Mesodermal cell (in vitro differentiated cells): Measurements from ENCODE around the gene PHACTR1.
"Not testable (repeated sequence)": the region's sequence is repeated elsewhere in the genome, so short reads cannot be mapped to it uniquely, and the experiment has no call there.

Source experiments
- H3K27ac ChIP-seq: 2 replicates; pipeline ENCODE4 v1.7.0; 2013; ENCODE audit warnings: mild to moderate bottlenecking, low read depth, low read length, moderate library complexity; ENCODE audit not compliant: severe bottlenecking
- H3K36me3 ChIP-seq: 2 replicates; pipeline ENCODE4 v1.7.1; 2013; ENCODE audit warnings: mild to moderate bottlenecking, low read length, moderate library complexity; ENCODE audit not compliant: control insufficient read depth, insufficient read depth
- H3K4me1 ChIP-seq: one replicate; pipeline ENCODE4 v1.7.1; 2013; ENCODE audit warnings: mild to moderate bottlenecking, low read length; ENCODE audit not compliant: insufficient read depth, control insufficient read depth, poor library complexity, severe bottlenecking
- H3K4me3 ChIP-seq: 2 replicates; pipeline ENCODE4 v1.7.0; 2013; ENCODE audit warnings: low read length, control low read depth, mild to moderate bottlenecking; ENCODE audit not compliant: insufficient read depth, poor library complexity, severe bottlenecking; ENCODE audit errors: extremely low read depth
- H3K9me3 ChIP-seq: 2 replicates; pipeline ENCODE4 v1.7.1; 2013; ENCODE audit warnings: mild to moderate bottlenecking, low read length, moderate library complexity; ENCODE audit not compliant: control insufficient read depth
- WGBS, 2 experiments: methylation state at CpG; one replicate each; pipeline ENCODE4 v1.1.5; 2013; ENCODE audit warnings: missing lambda C conversion rate in 2 of 2; ENCODE audit not compliant: insufficient coverage in 2 of 2; 5-methylcytosine and 5-hydroxymethylcytosine counted together

The PHACTR1 gene

DNA sequence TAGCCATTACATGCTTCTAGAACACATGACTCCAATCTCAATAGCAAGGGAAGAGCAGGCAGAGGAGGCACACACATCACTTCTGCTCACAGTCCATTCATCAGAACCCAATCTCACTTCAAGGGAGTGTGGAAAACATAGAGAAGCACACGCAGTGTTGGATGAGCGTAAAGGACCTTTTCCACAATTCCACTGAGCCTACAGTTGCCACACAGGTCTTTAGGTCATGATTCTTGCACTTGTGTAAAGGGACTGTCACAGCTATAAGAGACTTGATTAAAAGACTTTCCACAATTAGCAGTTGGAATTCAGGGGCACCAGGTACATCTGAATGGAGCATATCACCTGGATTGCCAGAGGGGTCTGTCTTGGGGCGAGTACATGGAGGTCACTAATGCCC is 525.6 kb downstream of the PHACTR1 start:
- Histone ChIP-seq H3K4me3 (no peak overlapping the region), H3K9me3 (peaks cover 4% of the 10 kb centered on the region), H3K36me3 (no peaks in the 10 kb centered on the region), H3K4me1 (no peaks in the 10 kb centered on the region), H3K27ac (no peak overlapping the region)
- WGBS, 2 experiments = 100% methylated on average over 2 of the region's 3 CpGs; no CpG with 5 or more reads in 1 of the 2 experiments

DNA sequence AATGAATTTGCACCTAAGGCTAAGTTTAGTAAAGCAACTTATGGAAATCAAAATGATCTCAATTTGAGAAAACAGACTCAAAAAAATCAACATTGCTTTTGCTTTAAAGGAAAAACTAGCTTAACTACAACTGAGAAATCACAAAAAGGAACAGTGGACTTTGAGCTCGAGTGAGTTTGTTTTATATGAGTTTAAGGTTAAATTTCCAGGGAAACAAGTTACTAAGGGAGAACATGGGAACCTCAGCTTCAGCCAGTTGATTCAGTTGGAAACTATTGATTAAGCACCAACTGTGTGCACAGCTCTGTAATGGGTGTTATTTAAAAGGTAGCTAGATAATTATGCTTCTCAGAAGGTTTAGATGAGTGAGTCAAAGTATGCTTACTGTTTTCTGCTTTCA is 526.0 kb downstream of the PHACTR1 start:
- no peaks in the 10 kb centered on the region for H3K4me1 ChIP-seq
- WGBS, 2 experiments = 88 to 100% methylated on average over 1 of the region's 1 CpG
- H3K9me3 ChIP-seq = peaks cover 4% of the 10 kb centered on the region
- no peak overlapping the region for H3K27ac ChIP-seq
- H3K36me3 ChIP-seq = no peaks in the 10 kb centered on the region
- H3K4me3 ChIP-seq = no peak overlapping the region

DNA sequence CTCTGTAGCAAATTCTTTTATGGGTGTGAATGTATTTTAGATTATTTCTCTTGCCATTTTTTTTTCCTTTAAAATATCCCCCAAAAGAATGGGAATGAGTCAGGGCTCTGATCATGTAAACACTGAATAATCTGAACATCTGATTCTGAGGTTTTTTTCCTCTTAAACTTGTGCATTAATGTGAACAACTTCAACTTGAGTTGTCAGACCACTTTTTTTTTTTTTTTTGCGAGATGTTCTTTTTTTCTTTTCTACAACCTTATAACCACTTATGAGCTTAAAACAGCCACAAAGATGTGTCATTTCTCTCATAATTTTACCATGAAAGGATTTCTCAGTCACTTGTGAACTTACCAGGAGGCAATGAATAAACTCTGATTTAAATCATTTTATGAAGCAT is 526.5 kb downstream of the PHACTR1 start:
- no CpG with 5 or more reads among the region's 1 CpG for WGBS, 2 experiments
- Histone ChIP-seq H3K9me3 (peaks cover 4% of the 10 kb centered on the region), H3K4me1 (peaks cover 2% of the 10 kb centered on the region), H3K36me3 (no peaks in the 10 kb centered on the region), H3K27ac (no peak overlapping the region), H3K4me3 (no peak overlapping the region)

DNA sequence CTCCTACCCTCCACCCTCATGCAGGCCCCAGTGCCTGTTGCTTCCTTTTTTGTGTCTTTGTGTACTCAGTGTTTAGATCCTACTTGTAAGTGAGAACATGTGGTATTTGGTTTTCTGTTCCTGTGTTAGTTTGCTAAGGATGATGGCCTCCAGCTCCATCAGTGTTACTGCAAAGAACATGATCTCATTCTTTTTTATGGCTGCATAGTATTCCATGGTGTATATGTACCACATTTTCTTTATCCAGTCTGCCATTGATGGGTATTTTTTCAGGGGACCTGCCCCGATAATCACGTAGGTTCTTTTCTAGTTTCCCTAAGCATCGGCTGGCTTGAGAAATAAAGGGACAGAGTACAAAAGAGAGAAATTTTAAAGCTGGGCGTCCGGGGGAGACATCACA is 527.2 kb downstream of the PHACTR1 start:
- not testable (repeated sequence) for H3K9me3 ChIP-seq, H3K4me1 ChIP-seq, H3K4me3 ChIP-seq, H3K27ac ChIP-seq, H3K36me3 ChIP-seq
- WGBS, 2 experiments = 93% methylated on average over 5 of the region's 5 CpGs; no CpG with 5 or more reads in 1 of the 2 experiments

GRCh38 chr6:13247627-13248026 is 531.1 kb downstream of the PHACTR1 start:
- H3K27ac ChIP-seq = peak overlapping the region; percentile 47

DNA sequence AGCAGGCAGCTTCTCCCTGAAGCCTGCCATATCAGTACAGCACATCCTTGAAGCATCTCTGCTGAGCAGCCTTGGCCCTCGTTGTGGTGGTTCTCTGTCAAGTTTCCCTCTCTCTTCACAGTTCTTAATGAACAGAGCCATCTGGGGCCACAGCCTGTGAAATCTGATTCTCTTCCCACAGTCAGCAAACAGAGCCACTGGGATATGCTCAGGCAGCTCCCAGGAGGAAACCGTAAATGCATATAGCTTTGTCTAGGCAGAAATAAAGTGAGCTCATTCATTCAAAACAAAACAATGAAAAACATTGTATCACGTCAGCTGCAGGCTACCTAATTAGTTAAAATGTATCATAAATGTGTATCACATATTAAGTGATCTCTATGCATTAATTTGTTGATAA is 531.5 kb downstream of the PHACTR1 start:
- Histone ChIP-seq H3K4me1 (peaks cover 11% of the 10 kb centered on the region), H3K27ac (peak overlapping the region; percentile 47), H3K9me3 (no peaks in the 10 kb centered on the region), H3K4me3 (no peak overlapping the region), H3K36me3 (no peaks in the 10 kb centered on the region)
- WGBS, 2 experiments = 9 to 25% methylated on average over 1 to 2 of the region's 3 CpGs

More at GRCh38 chr6:13247627-13248026, 531.1 kb downstream of the PHACTR1 start:
- Histone ChIP-seq H3K36me3 (no peaks in the 10 kb centered on the region), H3K4me1 (peaks cover 11% of the 10 kb centered on the region), H3K9me3 (no peaks in the 10 kb centered on the region), H3K4me3 (no peak overlapping the region)
- 94 to 95% methylated on average over 6 to 7 of the region's 7 CpGs for WGBS, 2 experiments

DNA sequence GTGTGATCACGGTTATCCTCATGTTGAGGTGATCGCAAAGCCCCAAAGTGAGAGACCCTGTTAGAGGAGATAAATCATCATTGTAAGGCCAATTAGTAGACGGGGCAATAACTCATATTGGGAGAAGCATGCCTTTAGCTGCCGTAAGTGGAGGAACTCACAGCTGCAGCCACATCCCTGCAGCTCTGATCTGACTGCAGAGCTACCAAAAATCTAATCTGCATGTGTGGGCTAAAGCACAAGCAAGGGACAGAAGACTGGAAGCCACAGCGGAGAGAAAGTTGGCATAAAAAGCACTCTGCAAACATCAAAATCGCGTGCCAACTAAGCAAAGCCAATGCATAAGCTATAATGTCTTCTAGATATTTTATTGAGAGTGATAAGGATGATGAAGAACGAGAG is 532.0 kb downstream of the PHACTR1 start:
- peaks cover 11% of the 10 kb centered on the region for H3K4me1 ChIP-seq
- H3K36me3 ChIP-seq = no peaks in the 10 kb centered on the region
- 91 to 98% methylated on average over 6 to 7 of the region's 8 CpGs for WGBS, 2 experiments
- H3K9me3 ChIP-seq = no peaks in the 10 kb centered on the region
- H3K27ac ChIP-seq = peak overlapping the region; percentile 47
- no peak overlapping the region for H3K4me3 ChIP-seq

- peaks cover 11% of the 10 kb centered on the region for H3K4me1 ChIP-seq
- 92 to 97% methylated on average over 3 to 4 of the region's 8 CpGs for WGBS, 2 experiments
- no peaks in the 10 kb centered on the region for H3K36me3 ChIP-seq
- no peak overlapping the region for H3K4me3 ChIP-seq
- H3K9me3 ChIP-seq = no peaks in the 10 kb centered on the region
- no peak overlapping the region for H3K27ac ChIP-seq
Measured at GRCh38 chr6:13248994-13249393, 532.4 kb downstream of the PHACTR1 start.

GRCh38 chr6:13249817-13250216 is 533.2 kb downstream of the PHACTR1 start:
- no peak overlapping the region for H3K4me3 ChIP-seq
- H3K9me3 ChIP-seq = no peaks in the 10 kb centered on the region
- H3K27ac ChIP-seq = no peak overlapping the region
- H3K36me3 ChIP-seq = no peaks in the 10 kb centered on the region
- WGBS, 2 experiments = 100% methylated on average over 1 of the region's 1 CpG
- peaks cover 11% of the 10 kb centered on the region for H3K4me1 ChIP-seq

GRCh38 chr6:13250703-13251102 is 534.1 kb downstream of the PHACTR1 start:
- Histone ChIP-seq H3K36me3 (no peaks in the 10 kb centered on the region), H3K27ac (no peak overlapping the region), H3K9me3 (no peaks in the 10 kb centered on the region), H3K4me1 (peaks cover 11% of the 10 kb centered on the region), H3K4me3 (no peak overlapping the region)
- 89 to 94% methylated on average over 5 of the region's 6 CpGs for WGBS, 2 experiments

DNA sequence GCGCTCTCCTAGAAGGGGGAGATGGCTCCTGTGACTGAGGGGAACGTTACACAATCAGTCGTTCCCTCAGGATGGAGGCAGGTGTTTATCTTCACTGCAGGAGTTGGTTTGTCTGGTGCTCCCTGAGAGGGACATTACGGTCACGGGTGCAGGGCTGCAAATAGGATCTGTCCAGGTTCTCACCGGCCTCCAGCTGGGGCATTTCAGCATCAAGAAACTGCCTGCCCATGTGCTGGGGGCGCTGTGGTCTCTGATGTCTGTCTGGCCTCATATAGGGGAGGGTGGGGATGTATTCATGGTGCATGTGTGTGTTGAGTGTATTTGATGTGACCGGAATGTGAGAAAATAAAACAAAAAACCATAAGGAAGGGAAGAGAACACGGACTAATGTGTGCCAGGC is 534.7 kb downstream of the PHACTR1 start:
- Histone ChIP-seq H3K4me1 (peaks cover 11% of the 10 kb centered on the region), H3K4me3 (no peak overlapping the region), H3K36me3 (no peaks in the 10 kb centered on the region), H3K27ac (no peak overlapping the region), H3K9me3 (peaks cover 5% of the 10 kb centered on the region)
- 81 to 98% methylated on average over 6 to 9 of the region's 9 CpGs for WGBS, 2 experiments
